ENCODE measurements around the gene EXOC3L1. TPM values are rescaled to one million over a fixed set of nuclear protein-coding genes. Genes with fewer than 3 reads are reported as not detected.
A peak's percentile ranks its signal among the peaks of the same experiment; 100 is the strongest.

The EXOC3L1 gene
- total RNA-seq, 2 donors from 2014 or later: 1.8 to 2.0 TPM

- H3K9me3 ChIP-seq: no peaks in the 10 kb centered on the region
- peaks cover 3% of the 10 kb centered on the region for H3K4me1 ChIP-seq
- DNase-seq (no peak), ATAC-seq (no peak)
- TF ChIP-seq POLR2A (IDR thresholded peaks at IDR 0.05): no peak
- TF ChIP-seq, protein P1, sequence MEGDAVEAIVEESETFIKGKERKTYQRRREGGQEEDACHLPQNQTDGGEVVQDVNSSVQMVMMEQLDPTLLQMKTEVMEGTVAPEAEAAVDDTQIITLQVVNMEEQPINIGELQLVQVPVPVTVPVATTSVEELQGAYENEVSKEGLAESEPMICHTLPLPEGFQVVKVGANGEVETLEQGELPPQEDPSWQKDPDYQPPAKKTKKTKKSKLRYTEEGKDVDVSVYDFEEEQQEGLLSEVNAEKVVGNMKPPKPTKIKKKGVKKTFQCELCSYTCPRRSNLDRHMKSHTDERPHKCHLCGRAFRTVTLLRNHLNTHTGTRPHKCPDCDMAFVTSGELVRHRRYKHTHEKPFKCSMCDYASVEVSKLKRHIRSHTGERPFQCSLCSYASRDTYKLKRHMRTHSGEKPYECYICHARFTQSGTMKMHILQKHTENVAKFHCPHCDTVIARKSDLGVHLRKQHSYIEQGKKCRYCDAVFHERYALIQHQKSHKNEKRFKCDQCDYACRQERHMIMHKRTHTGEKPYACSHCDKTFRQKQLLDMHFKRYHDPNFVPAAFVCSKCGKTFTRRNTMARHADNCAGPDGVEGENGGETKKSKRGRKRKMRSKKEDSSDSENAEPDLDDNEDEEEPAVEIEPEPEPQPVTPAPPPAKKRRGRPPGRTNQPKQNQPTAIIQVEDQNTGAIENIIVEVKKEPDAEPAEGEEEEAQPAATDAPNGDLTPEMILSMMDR (IDR thresholded peaks at IDR 0.05): no peak
- no peak overlapping the region for H3K27ac ChIP-seq
- 84 to 92% methylated on average over 2 of the region's 2 CpGs for WGBS, 2 donors
- H3K27me3 ChIP-seq: no peaks in the 10 kb centered on the region
- H3K36me3 ChIP-seq (replicated peaks in 1 of 2; ENCODE audit: insufficient read depth in 1 of 2, low read depth in 2 of 2): peaks cover 6 to 44% of the 10 kb centered on the region in 2 donors
- intact Hi-C loops (cut with DNase I): no loop called here
- no peak overlapping the region for H3K4me3 ChIP-seq
These were observed 45.0 kb downstream of the EXOC3L1 start for GRCh38 chr16:67144943-67145342.

DNA sequence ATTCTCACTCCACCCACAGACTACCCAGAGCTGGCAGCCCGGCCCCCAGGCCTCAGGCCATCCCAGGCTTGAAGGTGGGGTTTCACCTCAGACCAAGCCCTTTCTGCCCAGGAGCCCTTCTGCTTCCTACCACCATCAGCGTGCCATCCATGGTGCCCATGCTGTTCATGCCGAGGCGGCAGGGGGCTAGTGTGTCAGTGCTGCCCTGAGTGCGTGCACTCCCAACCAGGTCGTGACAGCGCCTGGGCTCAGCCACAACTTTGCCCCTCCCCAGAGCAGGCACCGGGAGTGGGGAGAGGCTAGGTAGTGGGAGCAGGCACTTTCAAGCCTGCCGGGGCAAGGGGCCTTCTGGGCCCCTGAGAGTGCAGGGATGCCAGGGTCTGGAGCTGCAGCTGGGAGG is 47.6 kb downstream of the EXOC3L1 start:
- Histone ChIP-seq H3K36me3 (replicated peaks in 1 of 2; ENCODE audit: insufficient read depth in 1 of 2, low read depth in 2 of 2) (peaks cover 6 to 40% of the 10 kb centered on the region in 2 donors), H3K27me3 (no peaks in the 10 kb centered on the region), H3K4me1 (no peaks in the 10 kb centered on the region), H3K27ac (no peak overlapping the region), H3K4me3 (no peak overlapping the region), H3K9me3 (no peaks in the 10 kb centered on the region)
- DNase-seq (no peak), ATAC-seq (no peak)
- no peak for TF ChIP-seq POLR2A (IDR thresholded peaks at IDR 0.05)
- TF ChIP-seq, protein P1 (IDR thresholded peaks at IDR 0.05): no peak
- intact Hi-C loops (cut with DNase I): no loop called here
- 93% methylated on average over 8 of the region's 9 CpGs; no CpG with 5 or more reads in 1 of the 2 donors for WGBS, 2 donors

DNA sequence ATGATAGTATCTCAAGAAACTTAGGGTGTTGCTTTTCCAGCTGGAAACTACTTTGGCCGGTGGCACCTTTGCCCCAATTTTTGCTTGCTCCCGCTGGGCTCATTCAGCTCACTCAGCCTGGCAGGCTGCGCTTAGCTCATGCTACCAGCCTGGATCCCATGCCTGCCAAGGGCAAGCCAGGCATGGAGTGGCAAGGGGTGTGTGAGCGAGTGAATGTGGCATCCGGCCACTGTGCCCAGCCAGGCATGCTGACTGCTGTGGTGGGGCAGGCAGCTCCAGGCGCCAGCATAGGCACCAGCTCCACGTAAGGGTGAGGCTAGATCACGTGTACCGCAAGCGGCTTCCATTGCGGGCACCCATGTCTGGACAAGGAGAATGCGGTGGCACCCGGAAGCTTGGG is 48.5 kb downstream of the EXOC3L1 start:
- WGBS, 2 donors: 98 to 100% methylated on average over 5 to 13 of the region's 13 CpGs
- DNase-seq (no peak), ATAC-seq (no peak)
- Histone ChIP-seq H3K27me3 (no peaks in the 10 kb centered on the region), H3K4me1 (no peaks in the 10 kb centered on the region), H3K27ac (no peak overlapping the region), H3K36me3 (replicated peaks in 1 of 2; ENCODE audit: insufficient read depth in 1 of 2, low read depth in 2 of 2) (peaks cover 6 to 42% of the 10 kb centered on the region in 2 donors), H3K9me3 (no peaks in the 10 kb centered on the region), H3K4me3 (no peak overlapping the region)
- TF ChIP-seq, protein P1 (IDR thresholded peaks at IDR 0.05): no peak
- TF ChIP-seq POLR2A (IDR thresholded peaks at IDR 0.05): no peak
- intact Hi-C loops (cut with DNase I): no loop called here

GRCh38 chr16:67137605-67138004 is 52.3 kb downstream of the EXOC3L1 start:
- 57 to 70% methylated on average over 3 of the region's 3 CpGs for WGBS, 2 donors
- Histone ChIP-seq H3K36me3 (replicated peaks in 1 of 2; ENCODE audit: insufficient read depth in 1 of 2, low read depth in 2 of 2) (peaks cover 0 to 32% of the 10 kb centered on the region in 2 donors), H3K9me3 (no peaks in the 10 kb centered on the region), H3K27me3 (no peaks in the 10 kb centered on the region), H3K4me3 (no peak overlapping the region), H3K27ac (no peak overlapping the region), H3K4me1 (no peaks in the 10 kb centered on the region)
- DNase-seq: no peak
- no peak for TF ChIP-seq POLR2A (IDR thresholded peaks at IDR 0.05)
- TF ChIP-seq, protein P1 (IDR thresholded peaks at IDR 0.05): no peak
- ATAC-seq: no peak
- intact Hi-C loops (cut with DNase I): no loop called here

MicroRNAs within 50 kb of the gene (microRNA counts, 767-probe panel; counts per million panel counts)
- 0 to 736 counts per million in 2 donors for microRNA hsa-miR-328

Small RNA genes lying within 50 kb of the gene (microRNA-seq; reads per million reads assigned to microRNA genes)
- 135 to 201 reads per million in 2 donors for gene MIR328 (ENCODE audit: borderline number of aligned reads in 2 of 2, borderline replicate concordance in 2 of 2)

Small RNA genes lying within 50 kb of the gene (small RNA-seq; reads per million reads assigned to genes)
- gene MIR328: 9.3 reads per million, percentile 91 among the genes with 10 or more reads in this experiment

Other genes with a start within 250 kb of the EXOC3L1 start
- 1 to 10 TPM; 5.2 to 5.6 TPM for gene CES3, start 228.9 kb downstream of the EXOC3L1 start, total RNA-seq
- gene CES4A, start 201.5 kb downstream of the EXOC3L1 start, total RNA-seq: 10 to 100 TPM; 10.9 to 16.5 TPM
- gene CBFB, start 161.0 kb downstream of the EXOC3L1 start, total RNA-seq: 10 to 100 TPM; 28.0 to 41.9 TPM
- 10 to 100 TPM in 1 of 2 donors, 1 to 10 TPM in 1; 7.8 to 18.5 TPM for gene PHAF1, start 80.2 kb downstream of the EXOC3L1 start, total RNA-seq
- gene B3GNT9, start 39.1 kb downstream of the EXOC3L1 start, total RNA-seq: 1 to 10 TPM; 8.3 to 9.9 TPM
- gene TRADD, start 30.2 kb downstream of the EXOC3L1 start, total RNA-seq: 10 to 100 TPM; 25.7 to 25.9 TPM
- 100 to 1,000 TPM in 1 of 2 donors, 10 to 100 TPM in 1; 73.9 to 104 TPM for gene FBXL8, start 30.2 kb downstream of the EXOC3L1 start, total RNA-seq
- 100 to 1,000 TPM in 1 of 2 donors, 10 to 100 TPM in 1; 76.8 to 352 TPM for gene HSF4, start 25.4 kb downstream of the EXOC3L1 start, total RNA-seq
- gene NOL3, start 19.6 kb downstream of the EXOC3L1 start, total RNA-seq: 10 to 100 TPM; 51.1 to 78.8 TPM
- 10 to 100 TPM; 11.9 to 31.6 TPM for gene MATCAP1, start 6.2 kb downstream of the EXOC3L1 start, total RNA-seq
- 10 to 100 TPM; 51.9 to 88.7 TPM for gene E2F4, start 2.0 kb upstream of the EXOC3L1 start, total RNA-seq
- gene ELMO3, start 9.0 kb upstream of the EXOC3L1 start, total RNA-seq: 10 to 100 TPM; 24.1 to 40.5 TPM
- gene TMEM208, start 37.0 kb upstream of the EXOC3L1 start, total RNA-seq: 10 to 100 TPM; 35.8 to 48.1 TPM
- 10 to 100 TPM; 12.2 to 26.4 TPM for gene FHOD1, start 57.3 kb upstream of the EXOC3L1 start, total RNA-seq
- under 1 TPM; 0.26 to 0.33 TPM for gene SLC9A5, start 58.8 kb upstream of the EXOC3L1 start, total RNA-seq
- 10 to 100 TPM; 21.8 to 29.6 TPM for gene PLEKHG4, start 89.4 kb upstream of the EXOC3L1 start, total RNA-seq
- gene KCTD19, start 136.6 kb upstream of the EXOC3L1 start, total RNA-seq: under 1 TPM in 1 of 2 donors, not detected in 1; under 0.01 TPM
- 1 to 10 TPM; 1.6 to 7.0 TPM for gene LRRC36, start 136.7 kb upstream of the EXOC3L1 start, total RNA-seq
- gene TPPP3, start 203.4 kb upstream of the EXOC3L1 start, total RNA-seq: 10 to 100 TPM; 11.2 to 30.0 TPM
- 10 to 100 TPM; 13.0 to 57.0 TPM for gene ZDHHC1, start 226.3 kb upstream of the EXOC3L1 start, total RNA-seq
- gene HSD11B2, start 241.0 kb upstream of the EXOC3L1 start, total RNA-seq: 10 to 100 TPM in 1 of 2 donors, 1 to 10 TPM in 1; 5.4 to 13.8 TPM